GM23338 (cell line): ENCODE results near the gene RPS18. TPM values are rescaled to one million over a fixed set of nuclear protein-coding genes. Genes with fewer than 3 reads are reported as not detected.

Experiments used
- microRNA-seq: library from miRNA; unstranded; fragments of <30 nt; microRNA quantifications from one replicate; pipeline ENCODE4, GENCODE V29; 2017
- polyA plus RNA-seq: library from polyadenylated mRNA; unstranded; fragments of >200 nt; fragmentation: Nextera tagmentation; extraction: Ambion mirVana; gene quantifications from 2 replicates; pipeline ENCODE4 v1.2.1, GENCODE V29; 2016
- total RNA-seq: library from RNA; depleted of rRNA; stranded (reverse); fragments of >200 nt; shearing (Covaris generic); gene quantifications from 2 replicates; pipeline ENCODE4 v1.2.3, GENCODE V29; 2014; rRNA removed

RPS18 gene
- total and polyA plus RNA-seq, 2 experiments from 2014 or later = 2,133 to 4,776 TPM

Small RNA genes within 50 kb of the gene (microRNA-seq; reads per million reads assigned to microRNA genes)
- gene MIR6834 = not detected
- gene MIR6873 = not detected

Other genes starting within 250 kb of the RPS18 start
- gene HLA-DPA1, start 198.4 kb upstream of the RPS18 start, total RNA-seq = 6.6 and 6.9 TPM in 2 replicates
- 3.9 and 4.1 TPM in 2 replicates for gene HLA-DPA1, start 198.4 kb upstream of the RPS18 start, polyA plus RNA-seq
- 32.1 and 37.6 TPM in 2 replicates for gene HLA-DPB1, start 196.1 kb upstream of the RPS18 start, total RNA-seq
- 19.8 and 22.0 TPM in 2 replicates for gene HLA-DPB1, start 196.1 kb upstream of the RPS18 start, polyA plus RNA-seq
- 1.3 and 2.7 TPM in 2 replicates for gene COL11A2, start 79.6 kb upstream of the RPS18 start, total RNA-seq
- gene COL11A2, start 79.6 kb upstream of the RPS18 start, polyA plus RNA-seq = 1.6 and 2.2 TPM in 2 replicates
- gene RXRB, start 71.4 kb upstream of the RPS18 start, total RNA-seq = 11.3 and 11.6 TPM in 2 replicates
- gene RXRB, start 71.4 kb upstream of the RPS18 start, polyA plus RNA-seq = 6.7 and 6.9 TPM in 2 replicates
- gene SLC39A7, start 71.2 kb upstream of the RPS18 start, total RNA-seq = 75.9 and 79.9 TPM in 2 replicates
- gene SLC39A7, start 71.2 kb upstream of the RPS18 start, polyA plus RNA-seq = 9.0 and 9.2 TPM in 2 replicates
- gene HSD17B8, start 67.4 kb upstream of the RPS18 start, total RNA-seq = 8.9 and 16.0 TPM in 2 replicates
- gene HSD17B8, start 67.4 kb upstream of the RPS18 start, polyA plus RNA-seq = 4.3 and 5.6 TPM in 2 replicates
- 8.0 and 16.0 TPM in 2 replicates for gene RING1, start 63.6 kb upstream of the RPS18 start, total RNA-seq
- gene RING1, start 63.6 kb upstream of the RPS18 start, polyA plus RNA-seq = 6.4 and 8.3 TPM in 2 replicates
- 25.0 and 31.1 TPM in 2 replicates for gene VPS52, start 199 bp upstream of the RPS18 start, total RNA-seq
- 20.6 and 27.9 TPM in 2 replicates for gene VPS52, start 199 bp upstream of the RPS18 start, polyA plus RNA-seq
- gene B3GALT4, start 5.0 kb downstream of the RPS18 start, total RNA-seq = 1.0 and 2.3 TPM in 2 replicates
- 1.3 and 1.8 TPM in 2 replicates for gene B3GALT4, start 5.0 kb downstream of the RPS18 start, polyA plus RNA-seq
- 104 and 106 TPM in 2 replicates for gene WDR46, start 17.2 kb downstream of the RPS18 start, total RNA-seq
- 63.9 and 71.4 TPM in 2 replicates for gene WDR46, start 17.2 kb downstream of the RPS18 start, polyA plus RNA-seq
- 62.2 and 80.4 TPM in 2 replicates for gene PFDN6, start 17.5 kb downstream of the RPS18 start, total RNA-seq
- 54.0 and 56.1 TPM in 2 replicates for gene PFDN6, start 17.5 kb downstream of the RPS18 start, polyA plus RNA-seq
- gene RGL2, start 26.9 kb downstream of the RPS18 start, total RNA-seq = 44.9 and 52.2 TPM in 2 replicates
- 28.0 and 31.7 TPM in 2 replicates for gene RGL2, start 26.9 kb downstream of the RPS18 start, polyA plus RNA-seq
- gene TAPBP, start 42.0 kb downstream of the RPS18 start, total RNA-seq = 29.1 and 37.5 TPM in 2 replicates
- gene TAPBP, start 42.0 kb downstream of the RPS18 start, polyA plus RNA-seq = 18.1 and 19.9 TPM in 2 replicates
- gene ZBTB22, start 45.7 kb downstream of the RPS18 start, total RNA-seq = 7.7 and 8.8 TPM in 2 replicates
- gene ZBTB22, start 45.7 kb downstream of the RPS18 start, polyA plus RNA-seq = 1.9 and 3.9 TPM in 2 replicates
- gene DAXX, start 50.9 kb downstream of the RPS18 start, total RNA-seq = 73.2 and 107 TPM in 2 replicates
- 67.4 and 71.0 TPM in 2 replicates for gene DAXX, start 50.9 kb downstream of the RPS18 start, polyA plus RNA-seq
- gene KIFC1, start 119.7 kb downstream of the RPS18 start, total RNA-seq = 61.7 and 64.4 TPM in 2 replicates
- gene KIFC1, start 119.7 kb downstream of the RPS18 start, polyA plus RNA-seq = 10.1 and 10.3 TPM in 2 replicates
- gene PHF1, start 138.9 kb downstream of the RPS18 start, total RNA-seq = 33.2 and 46.7 TPM in 2 replicates
- gene PHF1, start 138.9 kb downstream of the RPS18 start, polyA plus RNA-seq = 29.4 and 31.4 TPM in 2 replicates
- gene CUTA, start 146.0 kb downstream of the RPS18 start, total RNA-seq = 193 and 207 TPM in 2 replicates
- gene CUTA, start 146.0 kb downstream of the RPS18 start, polyA plus RNA-seq = 421 and 426 TPM in 2 replicates
- 36.9 and 45.0 TPM in 2 replicates for gene SYNGAP1, start 148.0 kb downstream of the RPS18 start, total RNA-seq
- gene SYNGAP1, start 148.0 kb downstream of the RPS18 start, polyA plus RNA-seq = 12.9 and 13.9 TPM in 2 replicates
- 17.9 and 25.2 TPM in 2 replicates for gene ZBTB9, start 182.5 kb downstream of the RPS18 start, total RNA-seq
- 13.5 and 13.6 TPM in 2 replicates for gene ZBTB9, start 182.5 kb downstream of the RPS18 start, polyA plus RNA-seq